Psoas muscle (tissue), 8 donors: ENCODE data around the gene TCP11L2. TPM values are rescaled to one million over a fixed set of nuclear protein-coding genes. Genes with fewer than 3 reads are reported as not detected.

ENCODE experiments used
- ATAC-seq, 4 donors: fragments of 200-7000 bp; cut with Tn5 transposase; one replicate each; pipeline ENCODE4 v1.9.1; 2020; ENCODE audit warnings: moderate library complexity in 3 of 4, mild to moderate bottlenecking in 2 of 4
- DNase-seq, 2 donors: peaks; one replicate each; pipeline ENCODE4 v3.0.0-alpha.2; 2020
- H3K27ac ChIP-seq: fragments of 200-600 bp; one replicate; pipeline ENCODE4 v1.8.0; 2022
- H3K27me3 ChIP-seq, 3 donors: fragments of 200-600 bp in 1 of 3; one replicate each; pipeline versions ENCODE4 v1.6.1 to v1.8.0; 2013 to 2022; ENCODE audit warnings: low read length in 2 of 3, mild to moderate bottlenecking in 2 of 3, moderate library complexity in 1 of 3; ENCODE audit not compliant: insufficient read depth in 3 of 3
- H3K36me3 ChIP-seq, 2 donors: fragments of 200-600 bp in 1 of 2; one replicate each; pipeline versions ENCODE4 v1.6.1 to v1.8.0; 2013 to 2022; ENCODE audit warnings: low read depth in 1 of 2, mild to moderate bottlenecking in 1 of 2, moderate library complexity in 1 of 2; ENCODE audit not compliant: insufficient read depth in 1 of 2
- H3K4me1 ChIP-seq: fragments of 200-600 bp; one replicate; pipeline ENCODE4 v1.8.0; 2022
- H3K4me3 ChIP-seq: fragments of 200-600 bp; one replicate; pipeline ENCODE4 v1.8.0; 2022; ENCODE audit warnings: mild to moderate bottlenecking
- H3K9me3 ChIP-seq: fragments of 200-600 bp; one replicate; pipeline ENCODE4 v1.8.0; 2022
- WGBS, 3 donors: extraction: QIAGEN DNeasy Blood & Tissue Kit; methylation state at CpG; one replicate each; pipeline versions ENCODE4 v1.1.6 to v1.1.7; 2013; 5-methylcytosine and 5-hydroxymethylcytosine counted together
- intact Hi-C, 2 donors: fragments of 100-400 bp; cut with DNase I; formaldehyde crosslinking; loops; one replicate each; pipeline versions ENCODE4 v1.11.0 to v1.14.2; 2022
- polyA plus RNA-seq, 3 donors: library from polyadenylated mRNA; stranded (reverse); fragments of 200-250 nt; gene quantifications; one replicate each; pipeline ENCODE4 v1.2.3, GENCODE V29; 2013
- total RNA-seq, 4 donors: library from RNA; stranded (reverse); fragmentation: NEBNext Ultra II Directional in 2 of 4; extraction: Animal tissue kit (Norgen Biotek cat#: 25700) in 2 of 4; gene quantifications; one replicate each; pipeline versions ENCODE4 v1.2.1 to v1.2.4, GENCODE V29; 2021 to 2023
- TF ChIP-seq, protein P1 (sequence below): fragments of 200-600 bp; IDR thresholded peaks from one replicate; pipeline ENCODE4 v1.8.0; 2022; ENCODE audit warnings: antibody characterized with exemption
- donor health status: healthy with polysubstance abuse.
- donor health status: DM: no; HTN: no; CAD: no; lungs with moderate emphysema.
- donor health status: Bipolar disorder and iron deficiency.
- donor health status: healthy.
- donor health status: DM: yes; HTN: yes; CAD: no.
- donor health status: DM: no; HTN: no; CAD: no.
- donor health status: DM: no; HTN: no; CAD: no.
- donor health status: DM: yes; HTN: yes; CAD: no.

Gene TCP11L2
- total and polyA plus RNA-seq, 7 donors = 3.9 to 63.1 (median 26.7) TPM

DNA sequence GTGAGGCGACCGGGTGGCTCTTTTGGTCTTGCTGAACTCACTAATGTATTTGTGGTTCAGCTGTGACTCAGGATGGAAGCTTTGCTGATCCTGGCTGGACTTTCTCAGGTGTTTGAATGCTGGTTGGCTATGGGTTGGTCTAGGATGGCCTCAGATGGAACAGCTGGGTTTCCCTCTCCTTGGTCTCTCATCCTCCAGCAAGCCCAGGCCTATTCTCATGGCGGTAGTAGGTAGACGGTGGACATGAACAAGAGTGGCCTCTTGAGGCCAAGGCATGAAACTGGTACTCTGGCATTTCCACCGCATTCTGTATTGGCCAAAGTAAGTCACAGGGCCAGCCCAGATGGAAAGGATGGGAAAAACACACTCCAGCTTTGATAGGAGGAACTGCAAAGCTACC lies 43.2 kb downstream of the TCP11L2 start:
- ATAC-seq = peak; percentile 70 to 77 (median 74)
- WGBS, 3 donors = 56 to 66% (median 61%) methylated on average over 5 of the region's 5 CpGs
- Histone ChIP-seq H3K4me1 (peaks cover 30% of the 10 kb centered on the region), H3K27ac (peak overlapping the region; percentile 30), H3K27me3 (no peaks in the 10 kb centered on the region), H3K4me3 (no peak overlapping the region), H3K9me3 (no peaks in the 10 kb centered on the region), H3K36me3 (peaks cover 0 to 24% of the 10 kb centered on the region in 2 donors)
- TF ChIP-seq, protein P1, sequence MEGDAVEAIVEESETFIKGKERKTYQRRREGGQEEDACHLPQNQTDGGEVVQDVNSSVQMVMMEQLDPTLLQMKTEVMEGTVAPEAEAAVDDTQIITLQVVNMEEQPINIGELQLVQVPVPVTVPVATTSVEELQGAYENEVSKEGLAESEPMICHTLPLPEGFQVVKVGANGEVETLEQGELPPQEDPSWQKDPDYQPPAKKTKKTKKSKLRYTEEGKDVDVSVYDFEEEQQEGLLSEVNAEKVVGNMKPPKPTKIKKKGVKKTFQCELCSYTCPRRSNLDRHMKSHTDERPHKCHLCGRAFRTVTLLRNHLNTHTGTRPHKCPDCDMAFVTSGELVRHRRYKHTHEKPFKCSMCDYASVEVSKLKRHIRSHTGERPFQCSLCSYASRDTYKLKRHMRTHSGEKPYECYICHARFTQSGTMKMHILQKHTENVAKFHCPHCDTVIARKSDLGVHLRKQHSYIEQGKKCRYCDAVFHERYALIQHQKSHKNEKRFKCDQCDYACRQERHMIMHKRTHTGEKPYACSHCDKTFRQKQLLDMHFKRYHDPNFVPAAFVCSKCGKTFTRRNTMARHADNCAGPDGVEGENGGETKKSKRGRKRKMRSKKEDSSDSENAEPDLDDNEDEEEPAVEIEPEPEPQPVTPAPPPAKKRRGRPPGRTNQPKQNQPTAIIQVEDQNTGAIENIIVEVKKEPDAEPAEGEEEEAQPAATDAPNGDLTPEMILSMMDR = peak; percentile 51
- intact Hi-C loops = loop anchor here in 1 of 2 donors (5.0 kb wide), 1 partner anchor 118 kb away; no protein-coding TSS in a partner anchor
- DNase-seq = no peak

DNA sequence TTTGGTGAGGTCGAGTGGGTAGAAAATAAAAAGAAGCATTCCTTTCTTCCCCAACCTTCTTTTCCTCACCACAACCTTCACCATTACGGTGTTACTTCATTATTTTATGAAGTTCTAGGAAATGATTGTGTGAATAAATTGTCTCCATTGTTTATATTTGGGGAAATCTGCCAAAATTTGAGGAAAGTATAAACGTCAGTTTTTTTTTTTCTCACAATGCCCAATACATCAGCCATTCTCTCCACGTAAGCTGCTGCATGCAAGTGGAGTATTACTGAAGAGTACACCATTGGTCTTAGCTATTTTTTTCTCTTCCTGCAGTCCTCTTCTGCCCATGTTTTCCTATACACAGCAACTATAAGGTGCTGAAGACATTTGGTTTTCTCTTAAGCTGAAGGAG lies 45.9 kb downstream of the TCP11L2 start:
- H3K27me3 ChIP-seq = no peaks in the 10 kb centered on the region
- DNase-seq = no peak
- peaks cover 3% of the 10 kb centered on the region for H3K4me1 ChIP-seq
- peaks cover 0 to 24% of the 10 kb centered on the region in 2 donors for H3K36me3 ChIP-seq
- 60 to 65% (median 61%) methylated on average over 4 of the region's 4 CpGs for WGBS, 3 donors
- TF ChIP-seq, protein P1 = no peak
- no peak overlapping the region for H3K4me3 ChIP-seq
- no peak for ATAC-seq
- H3K9me3 ChIP-seq = no peaks in the 10 kb centered on the region
- intact Hi-C loops = loop anchor here in 1 of 2 donors (5.0 kb wide), 1 partner anchor 121 kb away; no protein-coding TSS in a partner anchor
- H3K27ac ChIP-seq = no peak overlapping the region

DNA sequence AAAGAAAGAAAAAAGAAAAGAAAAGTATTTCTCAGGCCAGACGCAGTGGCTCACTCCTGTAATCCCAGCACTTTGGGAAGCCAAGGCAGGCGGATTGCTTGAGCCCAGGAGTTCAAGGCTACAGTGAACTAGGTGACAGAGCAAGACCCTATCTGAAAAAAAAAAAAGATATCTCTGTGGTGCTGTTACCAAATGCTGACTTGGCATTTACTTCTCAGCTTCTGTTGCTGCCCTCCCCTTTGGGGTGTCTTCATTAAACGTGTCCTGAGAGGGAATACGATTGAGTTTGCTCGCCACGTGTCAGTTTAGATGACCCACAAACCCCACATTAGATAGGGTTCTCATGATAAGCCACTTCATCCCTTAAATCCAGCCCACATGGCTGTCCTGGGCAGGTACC lies 50.6 kb downstream of the TCP11L2 start:
- TF ChIP-seq, protein P1 = no peak
- Histone ChIP-seq H3K9me3 (no peaks in the 10 kb centered on the region), H3K4me1 (peaks cover 8% of the 10 kb centered on the region), H3K36me3 (no peaks in the 10 kb centered on the region), H3K27ac (no peak overlapping the region), H3K4me3 (no peak overlapping the region), H3K27me3 (no peaks in the 10 kb centered on the region)
- intact Hi-C loops = no loop called here
- DNase-seq (no peak), ATAC-seq (no peak)
- WGBS, 3 donors = 79 to 82% (median 81%) methylated on average over 6 of the region's 6 CpGs

DNA sequence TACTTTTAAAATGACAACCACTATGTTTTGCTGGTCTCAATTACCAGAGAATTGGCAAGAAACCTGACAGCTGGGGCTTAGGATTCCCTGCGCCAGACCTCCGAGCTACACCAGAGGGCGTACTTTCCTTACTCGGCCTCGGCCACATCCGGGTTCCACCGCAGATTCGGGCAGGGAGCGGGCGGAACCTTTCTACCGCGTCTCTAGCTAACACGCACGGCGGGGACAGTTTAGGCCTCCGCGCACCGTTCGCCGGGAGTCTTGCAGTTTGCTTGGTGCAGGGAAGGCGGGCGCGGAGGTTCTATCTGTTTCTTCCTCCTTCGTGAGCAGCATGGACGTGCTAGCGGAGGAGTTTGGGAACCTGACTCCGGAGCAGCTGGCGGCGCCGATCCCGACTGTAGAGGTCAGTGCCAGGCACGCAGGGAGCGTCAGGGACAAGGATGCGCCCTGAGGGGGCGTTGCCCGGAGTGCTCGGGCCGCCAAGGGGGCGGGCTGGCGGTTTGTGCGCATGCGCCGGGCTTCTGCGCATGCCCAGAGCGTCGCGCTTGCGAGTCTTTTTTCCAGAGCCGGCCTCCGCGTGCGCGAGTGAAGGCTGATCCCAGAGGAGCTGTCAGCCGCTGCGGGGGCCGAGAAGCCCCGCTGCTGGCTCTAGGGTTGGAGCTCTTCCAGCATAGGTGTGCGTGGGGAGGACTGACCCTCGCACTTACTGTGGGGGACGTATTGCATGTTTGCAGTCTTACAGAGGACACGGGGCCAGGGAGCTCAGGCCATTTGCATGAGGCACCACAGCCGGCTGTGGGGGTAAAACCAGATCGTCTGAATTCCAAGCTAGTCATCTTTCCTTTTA lies 55.2 kb downstream of the TCP11L2 start, which contains the start of gene POLR3B:
TSS of gene POLR3B (plus strand) at position 200 of the 847 bp plus-strand sequence. CDS start at position 332, 132 bp downstream.
- WGBS, 3 donors = 0 to 1% (median 0%) methylated on average over 60 to 63 of the region's 63 CpGs
- peak; percentile 92 to 94 (median 93) for ATAC-seq
- DNase-seq = peak; percentile 96 to 98

More for the DNA sequence above, 55.2 kb downstream of the TCP11L2 start, which contains the start of gene POLR3B:
- TF ChIP-seq, protein P1 = peak; percentile 87
- Histone ChIP-seq H3K4me3 (peak within 1 kb of the TSS; percentile 72), H3K36me3 (no peaks in the 10 kb centered on the region), H3K4me1 (peaks cover 14% of the 10 kb centered on the region), H3K27me3 (no peaks in the 10 kb centered on the region), H3K27ac (peak within 1 kb of the TSS; percentile 96), H3K9me3 (no peaks in the 10 kb centered on the region)
- intact Hi-C loops = loop anchor here in 1 of 2 donors (5.0 kb wide), 1 partner anchor 50 kb away; no protein-coding TSS in a partner anchor
